Endodermal cell (in vitro differentiated cells): ENCODE measurements around the gene ZBTB42. TPM values are rescaled to one million over a fixed set of nuclear protein-coding genes. Genes with fewer than 3 reads are reported as not detected.
A peak's percentile ranks its signal among the peaks of the same experiment; 100 is the strongest.

Experiments
- DNase-seq: peaks from one replicate; pipeline ENCODE4 v3.0.0-alpha.2; 2017
- H3K27ac ChIP-seq: 2 replicates; pipeline ENCODE4 v1.5.1; 2013; ENCODE audit warnings: mild to moderate bottlenecking, low read depth, low read length, moderate library complexity
- H3K27me3 ChIP-seq: 2 replicates; pipeline ENCODE4 v1.6.1; 2013; ENCODE audit warnings: mild to moderate bottlenecking, low read length, moderate library complexity; ENCODE audit not compliant: insufficient read depth, control insufficient read depth, poor library complexity, severe bottlenecking
- H3K36me3 ChIP-seq: 2 replicates; pipeline ENCODE4 v1.7.0; 2013; ENCODE audit warnings: mild to moderate bottlenecking, low read length, moderate library complexity; ENCODE audit not compliant: control insufficient read depth, insufficient read depth
- H3K4me1 ChIP-seq: one replicate; pipeline ENCODE4 v1.7.0; 2013; ENCODE audit warnings: low read length; ENCODE audit not compliant: control insufficient read depth, insufficient read depth
- H3K4me3 ChIP-seq: 2 replicates; pipeline ENCODE4 v1.5.1; 2013; ENCODE audit warnings: mild to moderate bottlenecking, low read length, moderate library complexity
- H3K9ac ChIP-seq: 2 replicates; pipeline ENCODE4 v1.6.1; 2013; ENCODE audit warnings: mild to moderate bottlenecking, low read length, moderate library complexity; ENCODE audit not compliant: poor library complexity, severe bottlenecking; ENCODE audit errors: extremely low read depth
- H3K9me3 ChIP-seq: 2 replicates; pipeline ENCODE4 v1.6.1; 2013; ENCODE audit warnings: mild to moderate bottlenecking, low read length, moderate library complexity; ENCODE audit not compliant: control insufficient read depth
- H3K27ac Mint-ChIP-seq: 2 replicates; pipeline ENCODE4 v1.8.0; 2020; ENCODE audit warnings: mixed read lengths
- H3K27me3 Mint-ChIP-seq: 2 replicates; pipeline ENCODE4 v1.8.0; 2021; ENCODE audit warnings: mild to moderate bottlenecking, mixed read lengths; ENCODE audit not compliant: insufficient read depth
- H3K36me3 Mint-ChIP-seq: 2 replicates; pipeline ENCODE4 v1.8.0; 2020; ENCODE audit warnings: low read depth, mixed read lengths
- H3K4me1 Mint-ChIP-seq: 2 replicates; pipeline ENCODE4 v1.8.0; 2020; ENCODE audit warnings: mixed read lengths
- H3K4me3 Mint-ChIP-seq: 2 replicates; pipeline ENCODE4 v1.8.0; 2020; ENCODE audit warnings: mild to moderate bottlenecking, moderate library complexity, mixed read lengths
- H3K9me3 Mint-ChIP-seq: 2 replicates; pipeline ENCODE4 v1.8.0; 2020; ENCODE audit warnings: mild to moderate bottlenecking, mixed read lengths
- WGBS, 2 experiments: methylation state at CpG; one replicate each; pipeline versions ENCODE4 v1.1.5 to v1.1.7; 2013; ENCODE audit warnings: missing lambda C conversion rate in 2 of 2, mixed read lengths in 1 of 2; ENCODE audit not compliant: insufficient coverage in 1 of 2, insufficient read length in 1 of 2; 5-methylcytosine and 5-hydroxymethylcytosine counted together
- long read RNA-seq, 4 experiments: library from polyadenylated mRNA in 2 of 4; library from RNA in 1 of 4; library from capped mRNA in 1 of 4; stranded (forward) in 3 of 4; unstranded in 1 of 4; transcript quantifications; one replicate each; pipeline ENCODE4 v2.0.0, GENCODE V29; 2020 to 2021; ENCODE audit warnings: inconsistent platforms in 1 of 4
- polyA plus RNA-seq, 2 experiments: library from polyadenylated mRNA; stranded (reverse); fragments of 50-300 nt; gene quantifications; one replicate each; pipeline ENCODE4 v1.2.3, GENCODE V29; 2013
- total RNA-seq, 2 donors: library from RNA; stranded (reverse); fragmentation: NEBNext Ultra II Directional in 1 of 2; extraction: Animal tissue kit (Norgen Biotek cat#: 25700) in 1 of 2; gene quantifications; 2 replicates in 1 of 2; 3 replicates in 1 of 2; pipeline ENCODE4 v1.2.1, GENCODE V29; 2021
- TF ChIP-seq, protein P1 (sequence below): fragments of 200-600 bp; sonication (generic); conservative IDR thresholded peaks from 2 replicates; pipeline ENCODE4 v1.5.0; 2021; ENCODE audit warnings: antibody characterized with exemption, mild to moderate bottlenecking

ZBTB42 gene
- 1 to 10 TPM; 7.7 to 8.4 TPM for total RNA-seq
- polyA plus RNA-seq (2013, experiment 1 of 2): 2.4 TPM
- 2.6 TPM for polyA plus RNA-seq (2013, experiment 2 of 2)
- long read RNA-seq, experiment 1, partial matches to known transcripts: 0 of 3 reads
- long read RNA-seq, experiment 1, other reads (novel, unspliced or antisense): 1 of 3 reads
- long read RNA-seq, experiment 2, partial matches to known transcripts: 0 of 10 reads
- long read RNA-seq, experiment 2, other reads (novel, unspliced or antisense): 3 of 10 reads
- long read RNA-seq, experiment 3, partial matches to known transcripts: 0 of 4 reads
- long read RNA-seq, experiment 3, other reads (novel, unspliced or antisense): 0 of 4 reads
- long read RNA-seq, experiment 4, partial matches to known transcripts: 0 of 4 reads
- long read RNA-seq, experiment 4, other reads (novel, unspliced or antisense): 0 of 4 reads

DNA sequence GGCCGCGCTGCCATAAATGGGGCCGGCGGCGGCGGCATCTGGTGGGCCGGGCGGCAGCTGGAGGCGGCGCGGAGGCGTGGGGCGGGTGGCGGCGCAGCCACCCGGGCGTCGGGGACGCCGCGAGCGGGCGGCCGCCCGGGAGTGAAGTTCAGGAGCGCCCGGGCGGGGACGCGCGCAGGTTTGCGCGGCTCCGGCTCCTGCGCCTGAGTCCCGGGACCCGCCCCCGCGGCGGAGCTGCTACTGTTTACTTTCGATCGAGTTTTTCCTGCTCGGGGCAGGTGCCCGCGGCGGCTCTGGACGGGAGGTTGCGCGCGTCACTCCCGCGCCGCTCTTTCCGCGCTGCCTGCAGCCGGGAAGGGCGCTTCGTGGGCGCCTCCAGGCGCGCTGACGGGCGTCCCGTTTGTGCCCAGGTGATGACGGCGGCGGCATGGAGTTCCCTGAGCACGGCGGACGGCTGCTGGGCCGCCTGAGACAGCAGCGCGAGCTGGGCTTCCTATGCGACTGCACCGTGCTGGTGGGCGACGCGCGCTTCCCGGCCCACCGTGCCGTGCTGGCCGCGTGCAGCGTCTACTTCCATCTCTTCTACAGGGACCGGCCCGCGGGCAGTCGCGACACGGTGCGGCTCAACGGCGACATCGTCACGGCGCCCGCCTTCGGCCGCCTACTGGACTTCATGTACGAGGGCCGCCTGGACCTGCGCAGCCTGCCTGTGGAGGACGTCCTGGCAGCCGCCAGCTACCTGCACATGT lies at the start of gene ZBTB42:
TSS of gene ZBTB42 (plus strand) at position 331 of the 749 bp plus-strand sequence. CDS start at position 428, 97 bp downstream.
- Histone ChIP-seq H3K4me1 (peaks cover 11% of the 10 kb centered on the region), H3K9me3 (no peaks in the 10 kb centered on the region), H3K36me3 (no peaks in the 10 kb centered on the region), H3K27me3 (peaks cover 16% of the 10 kb centered on the region), H3K4me3 (peak within 1 kb of the TSS; percentile 90), H3K27ac (no peak within 1 kb of the TSS), H3K9ac (peak within 1 kb of the TSS; percentile 48)
- Mint-ChIP-seq H3K27ac (peak within 1 kb of the TSS; percentile 93), H3K4me1 (peaks cover 16% of the 10 kb centered on the region), H3K36me3 (peaks cover 3% of the 10 kb centered on the region), H3K4me3 (peak within 1 kb of the TSS; percentile 78), H3K9me3 (no peaks in the 10 kb centered on the region), H3K27me3 (peaks cover 41% of the 10 kb centered on the region)
- peak; percentile 81 for DNase-seq
- WGBS, 2 experiments: 3 to 4% methylated on average over 41 to 105 of the region's 105 CpGs
- TF ChIP-seq, protein P1, sequence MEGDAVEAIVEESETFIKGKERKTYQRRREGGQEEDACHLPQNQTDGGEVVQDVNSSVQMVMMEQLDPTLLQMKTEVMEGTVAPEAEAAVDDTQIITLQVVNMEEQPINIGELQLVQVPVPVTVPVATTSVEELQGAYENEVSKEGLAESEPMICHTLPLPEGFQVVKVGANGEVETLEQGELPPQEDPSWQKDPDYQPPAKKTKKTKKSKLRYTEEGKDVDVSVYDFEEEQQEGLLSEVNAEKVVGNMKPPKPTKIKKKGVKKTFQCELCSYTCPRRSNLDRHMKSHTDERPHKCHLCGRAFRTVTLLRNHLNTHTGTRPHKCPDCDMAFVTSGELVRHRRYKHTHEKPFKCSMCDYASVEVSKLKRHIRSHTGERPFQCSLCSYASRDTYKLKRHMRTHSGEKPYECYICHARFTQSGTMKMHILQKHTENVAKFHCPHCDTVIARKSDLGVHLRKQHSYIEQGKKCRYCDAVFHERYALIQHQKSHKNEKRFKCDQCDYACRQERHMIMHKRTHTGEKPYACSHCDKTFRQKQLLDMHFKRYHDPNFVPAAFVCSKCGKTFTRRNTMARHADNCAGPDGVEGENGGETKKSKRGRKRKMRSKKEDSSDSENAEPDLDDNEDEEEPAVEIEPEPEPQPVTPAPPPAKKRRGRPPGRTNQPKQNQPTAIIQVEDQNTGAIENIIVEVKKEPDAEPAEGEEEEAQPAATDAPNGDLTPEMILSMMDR: no peak

DNA sequence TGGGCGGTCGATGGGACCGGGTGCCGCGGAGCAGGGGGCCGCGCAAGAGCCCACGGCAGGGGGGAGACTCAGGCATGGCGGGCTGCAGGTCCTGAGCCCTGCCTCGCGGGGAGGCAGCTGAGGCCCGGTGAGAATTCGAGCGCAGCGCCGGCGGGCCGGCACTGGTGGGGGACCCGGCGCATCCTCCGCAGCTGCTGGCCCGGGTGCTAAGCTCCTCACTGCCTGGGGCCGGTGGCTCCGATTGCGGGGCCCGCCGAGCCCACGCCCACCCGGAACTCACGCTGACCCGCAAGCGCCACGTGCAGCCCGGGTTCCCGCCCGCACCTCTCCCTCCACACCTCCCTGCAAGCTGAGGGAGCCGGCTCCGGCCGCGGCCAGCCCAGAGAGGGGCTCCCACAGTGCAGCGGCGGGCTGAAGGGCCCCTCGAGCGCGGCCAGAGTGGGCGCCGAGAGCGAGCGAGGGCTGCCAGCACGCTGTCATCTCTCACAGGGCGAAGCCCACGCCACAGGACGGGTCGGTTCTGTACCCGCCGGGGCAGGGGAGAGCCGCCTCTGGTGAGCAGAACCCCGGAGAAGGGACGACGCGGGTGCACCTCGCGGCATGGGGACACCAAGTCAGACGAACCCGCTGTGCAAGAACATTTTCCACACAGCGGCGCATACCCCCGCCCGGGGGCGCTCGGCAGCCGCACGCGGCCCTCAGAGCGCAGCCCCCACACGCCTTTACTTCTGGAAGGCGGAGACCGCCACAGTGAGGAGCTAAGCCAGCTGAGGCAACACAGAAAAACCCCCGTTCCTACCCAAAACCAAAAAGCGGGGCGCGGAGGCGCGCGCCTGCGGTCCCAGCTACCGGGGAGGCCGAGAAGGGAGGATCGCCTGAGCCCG lies 49.1 kb upstream of the ZBTB42 start:
- H3K36me3 ChIP-seq: peaks cover 18% of the 10 kb centered on the region
- peaks cover 3% of the 10 kb centered on the region for H3K27me3 Mint-ChIP-seq
- TF ChIP-seq, protein P1: no peak
- peaks cover 22% of the 10 kb centered on the region for H3K9me3 Mint-ChIP-seq
- H3K4me3 ChIP-seq: peak overlapping the region; percentile 78
- H3K9me3 ChIP-seq: peaks cover 7% of the 10 kb centered on the region
- peak overlapping the region; percentile 94 for H3K27ac Mint-ChIP-seq
- peak overlapping the region; percentile 80 for H3K4me3 Mint-ChIP-seq
- no peaks in the 10 kb centered on the region for H3K4me1 ChIP-seq
- no peaks in the 10 kb centered on the region for H3K27me3 ChIP-seq
- peaks cover 8% of the 10 kb centered on the region for H3K4me1 Mint-ChIP-seq
- H3K9ac ChIP-seq: peak overlapping the region; percentile 19
- H3K27ac ChIP-seq: peak overlapping the region; percentile 74
- peaks cover 17% of the 10 kb centered on the region for H3K36me3 Mint-ChIP-seq
- no peak for DNase-seq
- 89 to 94% methylated on average over 45 to 80 of the region's 90 CpGs for WGBS, 2 experiments

DNA sequence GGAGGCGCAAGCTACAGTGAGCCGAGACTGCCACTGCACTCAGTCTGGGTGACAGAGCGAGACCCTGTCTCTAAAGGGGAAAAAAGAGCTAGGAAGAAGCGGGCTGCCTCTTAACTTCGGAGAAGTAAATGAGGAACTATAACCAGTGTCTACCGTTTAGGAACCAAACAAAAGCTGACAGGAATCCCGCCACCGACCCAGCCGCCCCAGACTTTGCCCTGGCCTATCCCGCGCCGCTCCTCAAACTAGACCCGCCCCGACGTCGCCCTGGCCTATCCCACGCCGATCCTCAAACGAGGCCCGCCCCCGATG lies 48.5 kb upstream of the ZBTB42 start:
- Histone ChIP-seq H3K4me1 (no peaks in the 10 kb centered on the region), H3K4me3 (peak overlapping the region; percentile 78), H3K27me3 (no peaks in the 10 kb centered on the region), H3K36me3 (peaks cover 24% of the 10 kb centered on the region), H3K9ac (peak overlapping the region; percentile 19), H3K9me3 (peaks cover 7% of the 10 kb centered on the region), H3K27ac (peak overlapping the region; percentile 74)
- Mint-ChIP-seq H3K4me3 (peak overlapping the region; percentile 80), H3K27ac (peak overlapping the region; percentile 94), H3K4me1 (peaks cover 8% of the 10 kb centered on the region), H3K36me3 (peaks cover 22% of the 10 kb centered on the region), H3K27me3 (peaks cover 3% of the 10 kb centered on the region), H3K9me3 (peaks cover 22% of the 10 kb centered on the region)
- WGBS, 2 experiments: 11 to 14% methylated on average over 19 to 21 of the region's 21 CpGs
- TF ChIP-seq, protein P1: no peak
- DNase-seq: no peak
